Measurements from ENCODE around the gene MMEL1.

MMEL1 gene

DNA sequence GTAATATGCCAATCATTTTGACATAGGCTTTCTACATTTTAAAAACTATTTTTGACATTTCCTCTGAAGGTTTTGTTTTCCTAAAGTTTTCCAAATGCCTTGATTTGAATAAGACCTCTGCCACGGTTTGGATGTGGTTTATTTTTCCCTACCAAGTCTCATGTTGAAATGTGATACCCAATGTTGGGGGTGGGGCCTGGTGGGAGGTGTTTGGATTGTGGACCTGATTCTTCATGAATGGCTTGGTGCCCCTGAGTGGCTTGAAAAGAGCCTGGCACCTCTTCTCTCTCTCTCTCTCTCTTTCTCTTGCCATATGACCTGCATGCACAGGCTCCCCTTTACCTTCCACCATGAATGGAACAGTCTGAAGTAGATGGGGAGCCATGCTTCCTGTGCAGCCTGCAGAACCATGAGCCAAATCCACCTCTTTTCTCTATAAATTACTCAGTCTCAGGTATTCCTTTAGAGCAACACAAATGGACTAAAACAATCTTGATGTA is 14.8 kb downstream of the MMEL1 start:
- TF ChIP-seq, protein P1, sequence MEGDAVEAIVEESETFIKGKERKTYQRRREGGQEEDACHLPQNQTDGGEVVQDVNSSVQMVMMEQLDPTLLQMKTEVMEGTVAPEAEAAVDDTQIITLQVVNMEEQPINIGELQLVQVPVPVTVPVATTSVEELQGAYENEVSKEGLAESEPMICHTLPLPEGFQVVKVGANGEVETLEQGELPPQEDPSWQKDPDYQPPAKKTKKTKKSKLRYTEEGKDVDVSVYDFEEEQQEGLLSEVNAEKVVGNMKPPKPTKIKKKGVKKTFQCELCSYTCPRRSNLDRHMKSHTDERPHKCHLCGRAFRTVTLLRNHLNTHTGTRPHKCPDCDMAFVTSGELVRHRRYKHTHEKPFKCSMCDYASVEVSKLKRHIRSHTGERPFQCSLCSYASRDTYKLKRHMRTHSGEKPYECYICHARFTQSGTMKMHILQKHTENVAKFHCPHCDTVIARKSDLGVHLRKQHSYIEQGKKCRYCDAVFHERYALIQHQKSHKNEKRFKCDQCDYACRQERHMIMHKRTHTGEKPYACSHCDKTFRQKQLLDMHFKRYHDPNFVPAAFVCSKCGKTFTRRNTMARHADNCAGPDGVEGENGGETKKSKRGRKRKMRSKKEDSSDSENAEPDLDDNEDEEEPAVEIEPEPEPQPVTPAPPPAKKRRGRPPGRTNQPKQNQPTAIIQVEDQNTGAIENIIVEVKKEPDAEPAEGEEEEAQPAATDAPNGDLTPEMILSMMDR (conservative IDR thresholded peaks at IDR 0.05; ENCODE audit: low read depth, low read length) = no peak
- DNase-seq (ENCODE audit: low read depth) = no peak
- H3K4me3 ChIP-seq (ENCODE audit: low read depth, low read length) = no peak overlapping the region

DNA sequence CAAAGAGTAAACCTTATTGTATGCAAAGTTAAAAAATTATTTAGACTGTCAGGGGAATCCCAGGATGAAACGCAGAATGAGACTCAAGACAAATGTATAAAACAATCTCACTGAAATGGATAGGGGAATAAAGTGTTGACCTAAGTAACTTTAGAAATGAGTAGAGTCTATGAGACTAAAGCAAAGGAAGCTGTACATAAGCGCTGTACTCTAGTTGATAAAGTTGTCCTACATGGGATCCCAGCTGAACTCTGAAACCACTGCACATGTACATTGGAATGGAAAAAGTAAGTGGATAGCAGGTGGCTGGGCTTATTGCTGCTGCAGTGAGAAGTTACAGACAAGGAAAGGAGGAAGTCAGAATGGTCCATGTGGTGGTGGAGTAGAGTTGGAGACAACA is 18.7 kb downstream of the MMEL1 start:
- no peak for DNase-seq (ENCODE audit: low read depth)
- TF ChIP-seq, protein P1 (conservative IDR thresholded peaks at IDR 0.05; ENCODE audit: low read depth, low read length) = no peak
- H3K4me3 ChIP-seq (ENCODE audit: low read depth, low read length) = no peak overlapping the region

DNA sequence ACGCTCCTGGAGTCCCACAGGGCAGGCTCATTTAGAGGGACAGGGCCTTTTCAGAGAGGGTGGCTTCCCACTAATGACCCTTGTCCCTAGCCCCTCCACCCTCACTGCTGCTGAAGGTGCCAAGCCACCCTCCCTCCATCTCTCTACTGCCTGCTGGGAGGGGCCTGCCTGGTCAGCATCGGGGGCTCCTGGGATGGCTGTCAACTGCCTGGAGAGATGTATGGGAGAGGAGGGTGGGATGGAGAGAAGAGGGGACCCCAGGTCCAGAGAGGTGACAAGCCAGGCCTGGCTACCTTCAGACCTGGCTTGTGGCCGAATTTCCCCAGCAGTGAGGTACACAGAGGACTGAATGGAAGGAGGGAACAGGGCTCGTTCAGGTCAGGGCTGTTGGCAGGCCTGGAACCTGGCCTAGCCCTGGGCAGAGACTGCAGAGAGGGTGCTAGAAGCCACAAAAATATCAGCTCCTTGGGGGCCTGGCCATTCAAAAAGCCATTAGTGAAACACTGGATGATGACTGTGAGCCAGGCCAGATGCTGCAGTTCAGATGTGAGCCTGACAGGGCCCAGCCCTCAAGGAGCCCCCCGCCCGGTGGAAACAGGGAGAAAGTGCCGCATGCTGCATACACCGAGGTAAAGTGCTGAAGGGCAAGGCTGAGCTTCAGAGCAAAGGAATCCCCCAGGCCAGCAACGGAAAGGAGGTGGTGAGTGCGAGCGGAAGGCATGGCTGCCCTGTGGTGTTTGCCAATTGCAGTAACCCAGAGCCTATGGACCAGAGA is 20.0 kb downstream of the MMEL1 start:
- H3K4me3 ChIP-seq (ENCODE audit: low read depth, low read length) = no peak overlapping the region
- no peak for DNase-seq (ENCODE audit: low read depth)
- TF ChIP-seq, protein P1 (conservative IDR thresholded peaks at IDR 0.05; ENCODE audit: low read depth, low read length) = no peak

DNA sequence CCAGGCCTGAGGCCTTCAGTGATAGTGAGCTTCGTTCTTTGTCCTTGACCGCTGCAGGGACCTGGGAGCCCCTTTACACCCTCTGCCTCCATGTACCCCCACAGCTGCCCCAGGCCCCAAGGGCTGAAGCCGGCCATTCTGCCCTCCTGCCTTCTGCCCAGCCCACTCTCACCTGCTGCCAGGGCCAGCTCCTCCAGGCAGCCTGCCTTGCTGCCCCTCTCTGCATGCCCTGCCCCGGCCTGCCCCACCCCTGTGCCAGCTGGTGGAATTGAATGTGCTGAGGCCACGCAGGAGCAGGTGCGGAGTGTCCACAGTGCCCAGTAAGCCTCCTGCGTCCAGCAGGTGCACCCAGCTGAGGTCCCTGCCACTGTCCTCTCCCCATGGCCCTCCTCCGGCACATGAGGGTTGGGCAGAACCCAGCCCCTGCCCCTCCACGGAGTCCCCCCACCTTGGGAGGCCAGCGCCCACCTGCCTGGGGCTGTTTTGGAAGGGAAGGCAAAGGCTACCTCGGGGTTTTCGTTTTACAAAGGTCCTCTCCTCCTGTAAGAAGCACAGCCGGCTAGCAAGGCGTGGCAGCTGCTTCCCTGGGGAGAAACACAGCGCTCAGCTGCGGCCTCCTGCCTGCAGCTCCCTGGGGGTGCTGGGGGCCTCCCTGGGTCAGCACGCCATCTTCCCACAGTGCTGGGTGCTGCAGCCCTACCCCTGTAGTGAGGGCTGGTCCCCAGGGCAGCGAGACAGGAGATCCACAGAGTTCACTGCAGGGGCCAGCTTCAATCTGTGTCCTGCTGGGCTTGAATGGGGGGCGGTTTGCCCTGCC is 21.0 kb downstream of the MMEL1 start:
- no peak for DNase-seq (ENCODE audit: low read depth)
- TF ChIP-seq, protein P1 (conservative IDR thresholded peaks at IDR 0.05; ENCODE audit: low read depth, low read length) = no peak
- no peak overlapping the region for H3K4me3 ChIP-seq (ENCODE audit: low read depth, low read length)

DNA sequence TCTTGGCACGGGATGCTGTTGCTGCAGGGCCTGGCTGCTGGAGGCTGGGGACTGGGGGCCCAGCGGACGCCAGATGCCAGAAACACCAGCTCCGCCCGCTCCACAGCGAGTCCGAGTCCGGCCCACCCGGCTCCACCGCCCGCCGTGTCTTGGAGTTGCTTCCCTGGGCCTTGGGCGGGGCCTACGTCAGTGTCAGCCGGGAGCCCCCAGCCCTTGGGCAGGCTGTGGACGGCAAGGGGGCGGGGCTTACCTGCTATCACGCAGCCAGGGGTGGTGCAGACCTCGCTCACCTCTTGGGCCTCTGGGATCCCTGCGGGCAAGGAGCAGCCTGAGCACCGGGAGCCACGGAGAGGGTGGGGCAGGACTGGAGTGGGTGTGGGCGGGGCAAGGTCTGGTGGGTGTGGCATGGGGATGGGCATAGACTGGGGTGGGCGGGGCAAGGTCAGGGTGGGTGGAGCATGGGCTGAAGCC is 21.8 kb downstream of the MMEL1 start:
- H3K4me3 ChIP-seq (ENCODE audit: low read depth, low read length) = peak overlapping the region; percentile 25
- DNase-seq (ENCODE audit: low read depth) = peak; percentile 23
- TF ChIP-seq, protein P1 (conservative IDR thresholded peaks at IDR 0.05; ENCODE audit: low read depth, low read length) = no peak

DNA sequence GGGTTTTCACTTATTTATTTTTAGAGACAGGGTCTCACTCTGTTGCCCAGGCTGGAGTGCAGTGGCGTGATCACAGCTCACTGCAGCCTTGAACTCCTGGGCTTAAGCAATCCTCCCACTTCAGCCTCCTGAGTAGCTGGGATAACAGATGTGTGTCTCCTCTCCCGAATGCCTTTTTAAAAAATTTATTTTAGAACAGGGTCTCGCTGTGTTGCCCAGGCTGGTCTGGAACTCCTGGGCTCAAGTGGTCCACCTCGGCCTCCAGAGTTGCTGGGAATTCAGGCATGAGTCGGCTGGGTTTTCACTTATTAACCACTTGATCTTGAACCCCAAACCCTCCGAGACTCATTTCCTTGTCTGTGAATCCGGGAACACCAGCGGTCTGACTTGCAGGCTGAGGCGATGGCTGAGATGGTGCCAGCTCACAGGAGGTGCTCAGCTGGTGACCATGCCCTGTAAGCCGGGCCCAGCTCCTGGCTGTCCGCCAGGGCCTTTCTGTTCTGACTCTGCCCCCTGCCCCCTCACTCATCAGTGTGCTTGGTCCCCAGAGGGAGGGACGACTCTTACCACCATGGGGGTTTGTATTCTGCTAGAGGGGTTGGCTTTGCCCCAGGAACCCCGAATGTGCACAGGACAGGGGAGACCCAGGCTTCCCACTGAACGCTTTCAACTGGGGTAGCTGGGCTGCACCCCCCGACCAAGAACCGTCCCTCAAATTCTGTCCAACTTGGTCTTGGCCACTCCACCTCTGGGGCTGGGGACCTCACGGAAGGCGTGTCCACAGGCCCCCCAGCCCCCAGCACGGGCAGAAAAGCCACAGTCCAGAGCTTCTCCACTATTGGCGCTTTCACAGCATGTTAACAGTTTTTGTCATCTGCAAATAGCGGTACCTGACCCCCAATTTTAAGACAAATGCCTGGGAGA is 22.5 kb downstream of the MMEL1 start:
- TF ChIP-seq, protein P1 (conservative IDR thresholded peaks at IDR 0.05; ENCODE audit: low read depth, low read length) = no peak
- no peak overlapping the region for H3K4me3 ChIP-seq (ENCODE audit: low read depth, low read length)
- no peak for DNase-seq (ENCODE audit: low read depth)

Measured in choroid plexus epithelial cell (primary cell).